ENCODE data around the gene RPUSD1.

RPUSD1 gene

DNA sequence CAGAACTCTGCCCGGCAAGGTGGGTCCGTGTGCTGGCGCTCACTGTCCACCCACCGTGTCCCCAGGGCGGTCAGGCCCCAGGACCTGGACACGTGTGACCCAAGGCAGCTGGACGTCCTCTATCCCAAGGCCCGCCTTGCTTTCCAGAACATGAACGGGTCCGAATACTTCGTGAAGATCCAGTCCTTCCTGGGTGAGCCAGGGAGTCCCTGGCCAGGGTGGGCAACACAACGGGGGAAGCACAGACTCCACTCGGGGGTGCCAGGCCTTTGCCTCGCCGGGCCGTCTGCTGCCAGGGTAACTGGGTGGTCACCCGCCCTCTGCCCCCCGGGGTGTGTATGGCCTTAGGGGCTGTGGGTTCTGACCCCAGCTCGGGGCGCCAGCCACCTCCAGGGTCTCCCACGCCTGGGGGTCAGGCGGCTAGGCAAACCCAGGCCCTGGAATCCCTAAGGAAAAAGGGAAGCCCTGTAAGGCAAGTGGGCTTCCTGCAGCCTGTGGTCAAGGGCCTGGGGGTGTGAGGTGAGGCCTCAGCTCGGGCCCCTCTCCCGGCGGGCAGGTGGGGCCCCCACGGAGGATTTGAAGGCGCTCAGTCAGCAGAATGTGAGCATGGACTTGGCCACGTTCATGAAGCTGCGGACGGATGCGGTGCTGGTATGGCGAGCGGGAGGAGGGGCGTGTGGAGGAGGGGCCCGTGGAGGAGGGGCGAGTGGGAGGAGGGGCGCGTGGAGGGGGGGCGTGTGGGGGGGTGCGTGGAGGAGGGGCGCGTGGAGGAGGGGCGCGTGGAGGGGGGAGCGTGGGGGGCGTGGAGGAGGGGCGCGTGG lies 21.2 kb downstream of the RPUSD1 start:
- no peak for ATAC-seq
- TF ChIP-seq, protein P1, sequence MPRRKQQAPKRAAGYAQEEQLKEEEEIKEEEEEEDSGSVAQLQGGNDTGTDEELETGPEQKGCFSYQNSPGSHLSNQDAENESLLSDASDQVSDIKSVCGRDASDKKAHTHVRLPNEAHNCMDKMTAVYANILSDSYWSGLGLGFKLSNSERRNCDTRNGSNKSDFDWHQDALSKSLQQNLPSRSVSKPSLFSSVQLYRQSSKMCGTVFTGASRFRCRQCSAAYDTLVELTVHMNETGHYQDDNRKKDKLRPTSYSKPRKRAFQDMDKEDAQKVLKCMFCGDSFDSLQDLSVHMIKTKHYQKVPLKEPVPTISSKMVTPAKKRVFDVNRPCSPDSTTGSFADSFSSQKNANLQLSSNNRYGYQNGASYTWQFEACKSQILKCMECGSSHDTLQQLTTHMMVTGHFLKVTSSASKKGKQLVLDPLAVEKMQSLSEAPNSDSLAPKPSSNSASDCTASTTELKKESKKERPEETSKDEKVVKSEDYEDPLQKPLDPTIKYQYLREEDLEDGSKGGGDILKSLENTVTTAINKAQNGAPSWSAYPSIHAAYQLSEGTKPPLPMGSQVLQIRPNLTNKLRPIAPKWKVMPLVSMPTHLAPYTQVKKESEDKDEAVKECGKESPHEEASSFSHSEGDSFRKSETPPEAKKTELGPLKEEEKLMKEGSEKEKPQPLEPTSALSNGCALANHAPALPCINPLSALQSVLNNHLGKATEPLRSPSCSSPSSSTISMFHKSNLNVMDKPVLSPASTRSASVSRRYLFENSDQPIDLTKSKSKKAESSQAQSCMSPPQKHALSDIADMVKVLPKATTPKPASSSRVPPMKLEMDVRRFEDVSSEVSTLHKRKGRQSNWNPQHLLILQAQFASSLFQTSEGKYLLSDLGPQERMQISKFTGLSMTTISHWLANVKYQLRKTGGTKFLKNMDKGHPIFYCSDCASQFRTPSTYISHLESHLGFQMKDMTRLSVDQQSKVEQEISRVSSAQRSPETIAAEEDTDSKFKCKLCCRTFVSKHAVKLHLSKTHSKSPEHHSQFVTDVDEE (CRISPR knock-in tag; IDR thresholded peaks at IDR 0.05) = no peak
- TF ChIP-seq ZNF8 (CRISPR knock-in tag; IDR thresholded peaks at IDR 0.05) (no peak), SNAI2 (CRISPR knock-in tag; IDR thresholded peaks at IDR 0.05) (no peak), ZFP3 (CRISPR knock-in tag; IDR thresholded peaks at IDR 0.05) (no peak), OSR1 (CRISPR knock-in tag; IDR thresholded peaks at IDR 0.05) (no peak), ESRRG (CRISPR knock-in tag; IDR thresholded peaks at IDR 0.05) (no peak), ZFP30 (CRISPR knock-in tag; IDR thresholded peaks at IDR 0.05) (no peak), ISL1 (CRISPR knock-in tag; IDR thresholded peaks at IDR 0.05) (no peak), ZNF565 (CRISPR knock-in tag; conservative IDR thresholded peaks at IDR 0.05; ENCODE audit: low read depth) (no peak), CSDC2 (CRISPR knock-in tag; IDR thresholded peaks at IDR 0.05) (no peak), ZC3H10 (CRISPR knock-in tag; IDR thresholded peaks at IDR 0.05) (no peak)
- TF ChIP-seq, protein P2, sequence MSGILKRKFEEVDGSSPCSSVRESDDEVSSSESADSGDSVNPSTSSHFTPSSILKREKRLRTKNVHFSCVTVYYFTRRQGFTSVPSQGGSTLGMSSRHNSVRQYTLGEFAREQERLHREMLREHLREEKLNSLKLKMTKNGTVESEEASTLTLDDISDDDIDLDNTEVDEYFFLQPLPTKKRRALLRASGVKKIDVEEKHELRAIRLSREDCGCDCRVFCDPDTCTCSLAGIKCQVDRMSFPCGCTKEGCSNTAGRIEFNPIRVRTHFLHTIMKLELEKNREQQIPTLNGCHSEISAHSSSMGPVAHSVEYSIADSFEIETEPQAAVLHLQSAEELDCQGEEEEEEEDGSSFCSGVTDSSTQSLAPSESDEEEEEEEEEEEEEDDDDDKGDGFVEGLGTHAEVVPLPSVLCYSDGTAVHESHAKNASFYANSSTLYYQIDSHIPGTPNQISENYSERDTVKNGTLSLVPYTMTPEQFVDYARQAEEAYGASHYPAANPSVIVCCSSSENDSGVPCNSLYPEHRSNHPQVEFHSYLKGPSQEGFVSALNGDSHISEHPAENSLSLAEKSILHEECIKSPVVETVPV (CRISPR knock-in tag; IDR thresholded peaks at IDR 0.05) = no peak
- TF ChIP-seq, protein P3, sequence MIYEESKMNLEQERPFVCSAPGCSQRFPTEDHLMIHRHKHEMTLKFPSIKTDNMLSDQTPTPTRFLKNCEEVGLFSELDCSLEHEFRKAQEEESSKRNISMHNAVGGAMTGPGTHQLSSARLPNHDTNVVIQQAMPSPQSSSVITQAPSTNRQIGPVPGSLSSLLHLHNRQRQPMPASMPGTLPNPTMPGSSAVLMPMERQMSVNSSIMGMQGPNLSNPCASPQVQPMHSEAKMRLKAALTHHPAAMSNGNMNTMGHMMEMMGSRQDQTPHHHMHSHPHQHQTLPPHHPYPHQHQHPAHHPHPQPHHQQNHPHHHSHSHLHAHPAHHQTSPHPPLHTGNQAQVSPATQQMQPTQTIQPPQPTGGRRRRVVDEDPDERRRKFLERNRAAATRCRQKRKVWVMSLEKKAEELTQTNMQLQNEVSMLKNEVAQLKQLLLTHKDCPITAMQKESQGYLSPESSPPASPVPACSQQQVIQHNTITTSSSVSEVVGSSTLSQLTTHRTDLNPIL (CRISPR knock-in tag; IDR thresholded peaks at IDR 0.05; ENCODE audit: low read depth) = no peak

DNA sequence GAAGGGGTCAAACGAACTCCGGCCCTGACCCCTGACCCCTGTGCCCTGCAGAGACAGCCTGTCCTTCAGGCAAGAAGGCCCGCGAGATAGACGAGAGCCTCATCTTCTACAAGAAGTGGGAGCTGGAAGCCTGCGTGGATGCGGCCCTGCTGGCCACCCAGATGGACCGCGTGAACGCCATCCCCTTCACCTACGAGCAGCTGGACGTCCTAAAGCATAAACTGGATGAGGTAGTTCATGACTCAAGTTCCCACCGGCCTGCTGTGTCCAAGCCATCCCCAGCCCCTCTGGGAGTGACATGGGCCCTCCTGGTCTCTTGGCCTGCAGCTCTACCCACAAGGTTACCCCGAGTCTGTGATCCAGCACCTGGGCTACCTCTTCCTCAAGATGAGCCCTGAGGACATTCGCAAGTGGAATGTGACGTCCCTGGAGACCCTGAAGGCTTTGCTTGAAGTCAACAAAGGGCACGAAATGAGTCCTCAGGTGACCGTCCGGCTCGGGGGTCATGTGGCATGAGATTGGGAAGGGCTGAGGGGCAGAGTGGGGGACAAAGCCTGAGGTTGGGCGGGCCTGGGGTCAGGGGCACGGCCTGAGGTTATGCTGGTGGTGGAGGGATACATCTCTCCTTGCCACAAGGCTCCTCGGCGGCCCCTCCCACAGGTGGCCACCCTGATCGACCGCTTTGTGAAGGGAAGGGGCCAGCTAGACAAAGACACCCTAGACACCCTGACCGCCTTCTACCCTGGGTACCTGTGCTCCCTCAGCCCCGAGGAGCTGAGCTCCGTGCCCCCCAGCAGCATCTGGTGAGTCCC lies 22.0 kb downstream of the RPUSD1 start:
- ATAC-seq = no peak
- TF ChIP-seq, protein P2 (CRISPR knock-in tag; IDR thresholded peaks at IDR 0.05) = no peak
- TF ChIP-seq ZFP3 (CRISPR knock-in tag; IDR thresholded peaks at IDR 0.05) (no peak), ZNF8 (CRISPR knock-in tag; IDR thresholded peaks at IDR 0.05) (no peak), TOX (CRISPR knock-in tag; IDR thresholded peaks at IDR 0.05; ENCODE audit: borderline replicate concordance) (no peak), GLIS3 (CRISPR knock-in tag; IDR thresholded peaks at IDR 0.05) (no peak), ISL1 (CRISPR knock-in tag; IDR thresholded peaks at IDR 0.05) (no peak), ZFP30 (CRISPR knock-in tag; IDR thresholded peaks at IDR 0.05) (no peak), ZC3H10 (CRISPR knock-in tag; IDR thresholded peaks at IDR 0.05) (no peak), OSR1 (CRISPR knock-in tag; IDR thresholded peaks at IDR 0.05) (no peak), BACH2 (CRISPR knock-in tag; IDR thresholded peaks at IDR 0.05; ENCODE audit: borderline replicate concordance) (no peak), ARNTL (CRISPR knock-in tag; IDR thresholded peaks at IDR 0.05; ENCODE audit: borderline replicate concordance, low read depth) (no peak), RARB (CRISPR knock-in tag; IDR thresholded peaks at IDR 0.05) (no peak), ZNF70 (CRISPR knock-in tag; IDR thresholded peaks at IDR 0.05) (no peak)
- TF ChIP-seq, protein P1 (CRISPR knock-in tag; IDR thresholded peaks at IDR 0.05) = no peak
- TF ChIP-seq, protein P4, sequence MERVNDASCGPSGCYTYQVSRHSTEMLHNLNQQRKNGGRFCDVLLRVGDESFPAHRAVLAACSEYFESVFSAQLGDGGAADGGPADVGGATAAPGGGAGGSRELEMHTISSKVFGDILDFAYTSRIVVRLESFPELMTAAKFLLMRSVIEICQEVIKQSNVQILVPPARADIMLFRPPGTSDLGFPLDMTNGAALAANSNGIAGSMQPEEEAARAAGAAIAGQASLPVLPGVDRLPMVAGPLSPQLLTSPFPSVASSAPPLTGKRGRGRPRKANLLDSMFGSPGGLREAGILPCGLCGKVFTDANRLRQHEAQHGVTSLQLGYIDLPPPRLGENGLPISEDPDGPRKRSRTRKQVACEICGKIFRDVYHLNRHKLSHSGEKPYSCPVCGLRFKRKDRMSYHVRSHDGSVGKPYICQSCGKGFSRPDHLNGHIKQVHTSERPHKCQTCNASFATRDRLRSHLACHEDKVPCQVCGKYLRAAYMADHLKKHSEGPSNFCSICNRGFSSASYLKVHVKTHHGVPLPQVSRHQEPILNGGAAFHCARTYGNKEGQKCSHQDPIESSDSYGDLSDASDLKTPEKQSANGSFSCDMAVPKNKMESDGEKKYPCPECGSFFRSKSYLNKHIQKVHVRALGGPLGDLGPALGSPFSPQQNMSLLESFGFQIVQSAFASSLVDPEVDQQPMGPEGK (CRISPR knock-in tag; IDR thresholded peaks at IDR 0.05; ENCODE audit: borderline replicate concordance) = no peak
- TF ChIP-seq, protein P5, sequence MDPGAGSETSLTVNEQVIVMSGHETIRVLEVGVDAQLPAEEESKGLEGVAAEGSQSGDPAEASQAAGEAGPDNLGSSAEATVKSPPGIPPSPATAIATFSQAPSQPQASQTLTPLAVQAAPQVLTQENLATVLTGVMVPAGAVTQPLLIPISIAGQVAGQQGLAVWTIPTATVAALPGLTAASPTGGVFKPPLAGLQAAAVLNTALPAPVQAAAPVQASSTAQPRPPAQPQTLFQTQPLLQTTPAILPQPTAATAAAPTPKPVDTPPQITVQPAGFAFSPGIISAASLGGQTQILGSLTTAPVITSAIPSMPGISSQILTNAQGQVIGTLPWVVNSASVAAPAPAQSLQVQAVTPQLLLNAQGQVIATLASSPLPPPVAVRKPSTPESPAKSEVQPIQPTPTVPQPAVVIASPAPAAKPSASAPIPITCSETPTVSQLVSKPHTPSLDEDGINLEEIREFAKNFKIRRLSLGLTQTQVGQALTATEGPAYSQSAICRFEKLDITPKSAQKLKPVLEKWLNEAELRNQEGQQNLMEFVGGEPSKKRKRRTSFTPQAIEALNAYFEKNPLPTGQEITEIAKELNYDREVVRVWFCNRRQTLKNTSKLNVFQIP (CRISPR knock-in tag; IDR thresholded peaks at IDR 0.05; ENCODE audit: borderline replicate concordance, low read depth) = no peak

All from SK-N-SH treated with all-trans-retinoic acid at 6 μM for 48 hours (cell line).